Fibroblast of skin of back (primary cell): ENCODE results near the gene PRR23C. TPM values are rescaled to one million over a fixed set of nuclear protein-coding genes. Genes with fewer than 3 reads are reported as not detected.
"Not testable (repeated sequence)": the region's sequence is repeated elsewhere in the genome, so short reads cannot be mapped to it uniquely, and the experiment has no call there.

Source experiments
- DNase-seq: peaks from one replicate; pipeline ENCODE4 v3.0.0-alpha.2; 2013
- polyA plus RNA-seq, 2 experiments: library from polyadenylated mRNA; unstranded; fragments of 120-200 nt; gene quantifications; one replicate each; pipeline ENCODE4 v1.2.1, GENCODE V29; 2013; ENCODE audit not compliant: insufficient read length in 2 of 2

PRR23C gene
- not detected for polyA plus RNA-seq (2013, experiment 1 of 2; ENCODE audit: insufficient read length)
- polyA plus RNA-seq (2013, experiment 2 of 2; ENCODE audit: insufficient read length), result not detected

- DNase-seq, result no peak
These were observed at the start of gene PRR23C for GRCh38 chr3:139044366-139045210. Gene PRR23C, minus strand, starts transcription at chr3:139044892. Its CDS starts 272 bp downstream, at chr3:139044620.

GRCh38 chr3:139093840-139094239 lies 49.1 kb upstream of the PRR23C start:
- DNase-seq, result no peak

- DNase-seq, result no peak
These were observed 44.0 kb upstream of the PRR23C start for GRCh38 chr3:139088462-139089324.

GRCh38 chr3:139087621-139088020 lies 42.9 kb upstream of the PRR23C start:
- DNase-seq, result no peak

GRCh38 chr3:139084176-139084575 lies 39.5 kb upstream of the PRR23C start:
- DNase-seq, result no peak

- DNase-seq, result no peak
These were observed 29.9 kb upstream of the PRR23C start for GRCh38 chr3:139074565-139075115.

- no peak for DNase-seq
These were observed 18.2 kb upstream of the PRR23C start for GRCh38 chr3:139062918-139063317.

- no peak for DNase-seq
These were observed 8.3 kb upstream of the PRR23C start for GRCh38 chr3:139052802-139053600.

GRCh38 chr3:139043554-139044365 lies 932 bp downstream of the PRR23C start:
- DNase-seq, result no peak

GRCh38 chr3:139037478-139037877 lies 7.2 kb downstream of the PRR23C start:
- DNase-seq, result no peak

GRCh38 chr3:139032326-139033002 lies 12.2 kb downstream of the PRR23C start:
- DNase-seq, result no peak

- DNase-seq, result not testable (repeated sequence)
These were observed 14.1 kb downstream of the PRR23C start for GRCh38 chr3:139030576-139030975.

GRCh38 chr3:139024968-139025367 lies 19.7 kb downstream of the PRR23C start:
- DNase-seq, result no peak

GRCh38 chr3:139020868-139021234 lies 23.8 kb downstream of the PRR23C start, which contains the start of gene PRR23B:
Gene PRR23B, minus strand, starts transcription at chr3:139020926. Its CDS starts 265 bp downstream, at chr3:139020661.
- DNase-seq, result no peak

- DNase-seq, result no peak
These were observed 24.4 kb downstream of the PRR23C start for GRCh38 chr3:139020036-139020867.

- DNase-seq, result no peak
These were observed 28.2 kb downstream of the PRR23C start for GRCh38 chr3:139016430-139017048.

GRCh38 chr3:139006051-139006716 lies 38.5 kb downstream of the PRR23C start, which contains the start of gene PRR23A:
Gene PRR23A, minus strand, starts transcription at chr3:139006268. Its CDS starts 0 bp downstream, at chr3:139006268.
- DNase-seq, result no peak

- no peak for DNase-seq
These were observed 39.2 kb downstream of the PRR23C start for GRCh38 chr3:139005356-139005993.
